Neural cell (in vitro differentiated cells): ENCODE measurements around the gene AP1S3.

Experiments
- CTCF ChIP-seq: fragments of 450-650 bp; IDR thresholded peaks from 2 replicates; pipeline ENCODE4 v1.5.1; 2014; ENCODE audit warnings: antibody characterized with exemption, mild to moderate bottlenecking, moderate library complexity; ENCODE audit not compliant: poor library complexity, severe bottlenecking
- EP300 ChIP-seq: fragments of 450-650 bp; conservative IDR thresholded peaks from 2 replicates; pipeline ENCODE4 v1.6.1; 2014; ENCODE audit warnings: antibody characterized with exemption, mild to moderate bottlenecking, moderate library complexity; ENCODE audit not compliant: poor library complexity, severe bottlenecking
- EZH2 ChIP-seq: fragments of 200-600, 300-800 bp; shearing (Covaris generic), sonication (generic); IDR thresholded peaks from 2 replicates; pipeline ENCODE4 v1.6.1; 2014; ENCODE audit warnings: antibody characterized with exemption, low read length, borderline replicate concordance, mild to moderate bottlenecking; ENCODE audit not compliant: insufficient read depth, poor library complexity, severe bottlenecking
- POLR2AphosphoS5 ChIP-seq: IDR thresholded peaks from 2 replicates; pipeline ENCODE4 v1.6.1; 2012
- RAD21 ChIP-seq: fragments of 450-650 bp; conservative IDR thresholded peaks from 2 replicates; pipeline ENCODE4 v1.6.1; 2014; ENCODE audit warnings: antibody characterized with exemption, mild to moderate bottlenecking, moderate library complexity

- TF ChIP-seq CTCF, result no peak
- no peak for TF ChIP-seq RAD21
- no peak for TF ChIP-seq EP300
- no peak for TF ChIP-seq POLR2AphosphoS5
- TF ChIP-seq EZH2, result no peak
These were observed 101.6 kb downstream of the AP1S3 start for GRCh38 chr2:223735659-223736244.
